Neural crest cell (in vitro differentiated cells): Measurements from ENCODE around the gene OR5AP2. TPM values are rescaled to one million over a fixed set of nuclear protein-coding genes. Genes with fewer than 3 reads are reported as not detected.
A peak's percentile ranks its signal among the peaks of the same experiment; 100 is the strongest.

Experiments used
- DNase-seq: peaks from one replicate; pipeline ENCODE4 v3.0.0; 2021; ENCODE audit warnings: low read depth, mixed read lengths, low spot score
- H3K27ac Mint-ChIP-seq: one replicate; pipeline ENCODE4 v1.8.0; 2021; ENCODE audit warnings: mild to moderate bottlenecking, mixed read lengths; ENCODE audit not compliant: unreplicated experiment
- H3K27me3 Mint-ChIP-seq: 2 replicates; pipeline ENCODE4 v1.8.0; 2021; ENCODE audit warnings: low read depth, mild to moderate bottlenecking, mixed read lengths
- H3K36me3 Mint-ChIP-seq: 2 replicates; pipeline ENCODE4 v1.8.0; 2021; ENCODE audit warnings: low read depth, mild to moderate bottlenecking, mixed read lengths
- H3K4me1 Mint-ChIP-seq: 2 replicates; pipeline ENCODE4 v1.8.0; 2021; ENCODE audit warnings: mixed read lengths
- H3K4me3 Mint-ChIP-seq: one replicate; pipeline ENCODE4 v1.8.0; 2021; ENCODE audit warnings: mild to moderate bottlenecking, mixed read lengths
- H3K9me3 Mint-ChIP-seq: 2 replicates; pipeline ENCODE4 v1.8.0; 2021; ENCODE audit warnings: mixed read lengths
- total RNA-seq: library from RNA; stranded (reverse); gene quantifications from 2 replicates; pipeline ENCODE4 v1.2.1, GENCODE V29; 2021
- TF ChIP-seq, protein P1 (sequence below): fragments of 200-600 bp; sonication (generic); conservative IDR thresholded peaks from 2 replicates; pipeline ENCODE4 v1.5.0; 2021; ENCODE audit warnings: antibody characterized with exemption, mild to moderate bottlenecking

The OR5AP2 gene
- total RNA-seq, 1 donor from 2014 or later = not detected

DNA sequence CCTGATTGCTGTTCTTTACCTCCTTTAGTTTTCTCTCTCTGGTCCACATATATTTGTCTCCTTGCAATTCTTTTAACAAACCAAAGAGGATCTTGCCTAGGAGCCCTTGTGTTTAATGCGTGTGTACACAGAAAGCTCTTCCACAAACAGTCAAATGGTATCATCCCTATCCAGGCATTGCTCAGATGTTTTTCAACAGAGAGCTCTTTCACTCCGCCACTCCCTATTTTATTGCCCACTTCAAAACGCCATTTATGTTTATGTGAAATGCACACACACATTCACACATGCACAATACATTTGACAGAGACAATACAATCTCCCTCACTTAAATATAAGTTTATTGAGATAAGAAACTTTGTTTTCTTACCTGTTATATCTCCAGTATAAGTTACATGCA lies 4.7 kb downstream of the OR5AP2 start:
- TF ChIP-seq, protein P1, sequence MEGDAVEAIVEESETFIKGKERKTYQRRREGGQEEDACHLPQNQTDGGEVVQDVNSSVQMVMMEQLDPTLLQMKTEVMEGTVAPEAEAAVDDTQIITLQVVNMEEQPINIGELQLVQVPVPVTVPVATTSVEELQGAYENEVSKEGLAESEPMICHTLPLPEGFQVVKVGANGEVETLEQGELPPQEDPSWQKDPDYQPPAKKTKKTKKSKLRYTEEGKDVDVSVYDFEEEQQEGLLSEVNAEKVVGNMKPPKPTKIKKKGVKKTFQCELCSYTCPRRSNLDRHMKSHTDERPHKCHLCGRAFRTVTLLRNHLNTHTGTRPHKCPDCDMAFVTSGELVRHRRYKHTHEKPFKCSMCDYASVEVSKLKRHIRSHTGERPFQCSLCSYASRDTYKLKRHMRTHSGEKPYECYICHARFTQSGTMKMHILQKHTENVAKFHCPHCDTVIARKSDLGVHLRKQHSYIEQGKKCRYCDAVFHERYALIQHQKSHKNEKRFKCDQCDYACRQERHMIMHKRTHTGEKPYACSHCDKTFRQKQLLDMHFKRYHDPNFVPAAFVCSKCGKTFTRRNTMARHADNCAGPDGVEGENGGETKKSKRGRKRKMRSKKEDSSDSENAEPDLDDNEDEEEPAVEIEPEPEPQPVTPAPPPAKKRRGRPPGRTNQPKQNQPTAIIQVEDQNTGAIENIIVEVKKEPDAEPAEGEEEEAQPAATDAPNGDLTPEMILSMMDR = no peak
- Mint-ChIP-seq H3K9me3 (peaks cover 2% of the 10 kb centered on the region), H3K4me1 (no peaks in the 10 kb centered on the region), H3K27ac (no peak overlapping the region), H3K4me3 (no peak overlapping the region), H3K27me3 (peaks cover 3% of the 10 kb centered on the region), H3K36me3 (no peaks in the 10 kb centered on the region)
- DNase-seq = no peak

DNA sequence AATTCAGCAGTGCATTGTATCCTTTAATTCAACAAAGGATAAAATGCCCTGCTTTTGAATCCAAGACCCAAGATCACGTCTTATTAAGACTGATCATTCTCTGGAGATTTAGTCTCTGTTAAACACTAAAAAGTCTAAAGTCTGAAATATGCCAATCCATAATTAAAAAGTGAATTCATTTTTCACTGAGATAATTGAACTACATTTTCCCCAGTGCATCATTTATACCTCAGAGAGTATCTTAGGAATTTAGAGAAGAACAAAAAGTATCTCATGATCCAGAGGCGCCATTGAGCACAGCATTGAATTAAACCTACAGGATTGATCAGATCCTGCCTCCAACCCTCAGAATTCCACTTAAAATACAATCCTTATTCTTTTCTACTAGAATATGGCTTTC lies 5.4 kb downstream of the OR5AP2 start:
- peaks cover 4% of the 10 kb centered on the region for H3K9me3 Mint-ChIP-seq
- DNase-seq = no peak
- TF ChIP-seq, protein P1 = no peak

DNA sequence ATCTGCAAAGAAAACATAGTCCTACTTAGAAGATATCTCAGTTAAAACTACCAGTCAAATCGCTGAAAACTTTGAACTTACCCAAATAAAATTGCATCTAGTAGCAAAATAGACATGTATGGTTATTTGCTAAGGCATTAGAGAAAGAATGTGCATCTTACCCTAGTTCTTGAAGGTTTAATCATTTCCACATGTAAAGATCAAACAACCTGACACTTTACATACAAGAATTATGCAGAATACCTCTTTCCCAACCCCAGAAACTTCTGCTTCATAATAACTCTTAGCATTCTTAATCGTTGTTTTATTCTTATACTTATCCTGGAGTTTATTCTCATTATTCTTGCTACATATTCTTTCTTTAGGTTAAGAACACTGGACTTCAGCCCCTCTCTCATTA lies 9.9 kb downstream of the OR5AP2 start:
- peaks cover 2% of the 10 kb centered on the region for H3K9me3 Mint-ChIP-seq
- H3K4me3 Mint-ChIP-seq = no peak overlapping the region
- TF ChIP-seq, protein P1 = no peak
- DNase-seq = no peak
- no peak overlapping the region for H3K27ac Mint-ChIP-seq
- H3K36me3 Mint-ChIP-seq = no peaks in the 10 kb centered on the region
- H3K27me3 Mint-ChIP-seq = peaks cover 3% of the 10 kb centered on the region
- no peaks in the 10 kb centered on the region for H3K4me1 Mint-ChIP-seq

More for the DNA sequence above, 5.4 kb downstream of the OR5AP2 start:
- no peak overlapping the region for H3K27ac Mint-ChIP-seq
- H3K4me3 Mint-ChIP-seq = no peak overlapping the region
- H3K27me3 Mint-ChIP-seq = peaks cover 3% of the 10 kb centered on the region
- H3K36me3 Mint-ChIP-seq = no peaks in the 10 kb centered on the region
- H3K4me1 Mint-ChIP-seq = no peaks in the 10 kb centered on the region

DNA sequence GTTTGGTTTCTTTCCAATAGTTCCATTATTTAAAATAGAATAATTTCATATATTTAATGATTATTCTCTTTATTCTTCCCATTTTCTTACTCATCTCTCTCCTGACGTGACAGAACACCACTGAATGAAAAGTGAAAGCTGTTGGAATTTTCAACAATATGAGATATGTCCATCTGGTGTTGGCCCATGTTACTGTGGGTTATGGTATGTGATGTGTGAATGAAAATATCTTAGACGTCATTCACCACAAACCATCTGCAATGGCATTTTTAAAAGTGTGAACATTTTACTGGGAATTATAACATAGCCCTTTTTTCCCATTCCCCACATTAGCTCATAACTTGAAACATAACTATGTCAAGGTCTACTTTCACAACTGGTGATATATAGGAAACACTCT lies 16.3 kb downstream of the OR5AP2 start:
- Mint-ChIP-seq H3K9me3 (no peaks in the 10 kb centered on the region), H3K36me3 (no peaks in the 10 kb centered on the region), H3K27me3 (no peaks in the 10 kb centered on the region), H3K4me3 (no peak overlapping the region), H3K4me1 (no peaks in the 10 kb centered on the region), H3K27ac (no peak overlapping the region)
- TF ChIP-seq, protein P1 = no peak
- DNase-seq = no peak

DNA sequence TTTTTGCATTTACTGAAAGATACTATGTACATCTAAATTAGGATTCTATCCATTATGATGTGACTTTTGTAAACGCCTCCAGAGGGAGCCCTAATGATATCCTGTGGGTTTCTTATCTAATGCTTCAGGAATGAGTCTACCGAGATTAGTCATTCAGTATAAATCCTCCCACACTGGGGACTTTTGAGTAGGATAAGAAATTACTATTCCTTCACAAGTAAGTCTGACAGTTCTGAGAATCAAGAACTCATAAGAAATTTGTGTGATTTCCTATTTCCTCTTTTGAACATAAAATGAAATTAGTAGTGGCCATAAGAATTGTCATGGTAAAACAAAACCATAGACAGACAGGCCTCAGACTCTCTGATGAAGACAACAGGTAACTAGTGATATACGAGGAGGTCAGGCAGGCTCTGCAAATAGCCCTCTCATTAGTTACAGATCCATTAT lies 17.6 kb downstream of the OR5AP2 start:
- DNase-seq = no peak

More for the DNA sequence above, 17.6 kb downstream of the OR5AP2 start:
- Mint-ChIP-seq H3K36me3 (no peaks in the 10 kb centered on the region), H3K4me3 (no peak overlapping the region), H3K4me1 (no peaks in the 10 kb centered on the region), H3K27ac (no peak overlapping the region), H3K9me3 (no peaks in the 10 kb centered on the region), H3K27me3 (no peaks in the 10 kb centered on the region)
- TF ChIP-seq, protein P1 = peak; percentile 71
